Measurements from ENCODE around the gene CALD1.

The CALD1 gene

GRCh38 chr7:134782121-134782623, 2.7 kb downstream of the CALD1 start:
- no peak overlapping the region for H2BK15ac ChIP-seq (ENCODE audit: low read depth, poor library complexity, severe bottlenecking)
- no peaks in the 10 kb centered on the region for H3K9me3 ChIP-seq (ENCODE audit: control insufficient read depth, low read length)
- H3K9ac ChIP-seq (ENCODE audit: low read length), result peak overlapping the region; percentile 98
- no peak for DNase-seq
- H3K4me2 ChIP-seq (ENCODE audit: low read length, poor library complexity, severe bottlenecking), result peak overlapping the region; percentile 58
- H4K91ac ChIP-seq (ENCODE audit: low read length), result no peak overlapping the region
- no peak overlapping the region for H3K18ac ChIP-seq (ENCODE audit: low read depth in 1 of 2, low read length in 2 of 2)
- peak overlapping the region; percentile 14 for H3K27ac ChIP-seq (ENCODE audit: low read length, poor library complexity, severe bottlenecking)
- no peaks in the 10 kb centered on the region for H3K79me1 ChIP-seq (replicated peaks; ENCODE audit: low read length, poor library complexity, severe bottlenecking)
- no peak overlapping the region for H3K4ac ChIP-seq (ENCODE audit: low read depth in 1 of 2, low read length in 2 of 2)
- H2BK120ac ChIP-seq (ENCODE audit: low read depth, low read length), result no peak overlapping the region
- no peak overlapping the region for H3K14ac ChIP-seq (ENCODE audit: low read length in 2 of 2)
- WGBS, result 74% methylated on average over 4 of the region's 4 CpGs
- H3K4me3 ChIP-seq (ENCODE audit: insufficient read depth in 1 of 2, low read depth in 1 of 2, low read length in 2 of 2), result peak overlapping the region in 1 of 2 experiments; percentile 89
- H3K36me3 ChIP-seq (ENCODE audit: control insufficient read depth in 1 of 2, insufficient read depth in 2 of 2, low read depth in 1 of 2, low read length in 2 of 2), result peaks cover 6 to 32% of the 10 kb centered on the region in 2 experiments
- no peak overlapping the region for H2AFZ ChIP-seq (ENCODE audit: low read depth, low read length)
- H3K27me3 ChIP-seq (ENCODE audit: control insufficient read depth in 1 of 2, insufficient read depth in 1 of 2, low read length in 2 of 2), result no peaks in the 10 kb centered on the region
- H3K23ac ChIP-seq (ENCODE audit: low read length in 2 of 2), result no peak overlapping the region
- no peak overlapping the region for H4K8ac ChIP-seq (ENCODE audit: low read length)
- H3K4me1 ChIP-seq (ENCODE audit: control insufficient read depth, insufficient read depth, low read depth, low read length), result peaks cover 8% of the 10 kb centered on the region
- peak overlapping the region in 1 of 2 experiments; percentile 31 for H2BK12ac ChIP-seq (ENCODE audit: low read length in 2 of 2)
- no peak overlapping the region for H2BK5ac ChIP-seq (ENCODE audit: low read depth, low read length, poor library complexity, severe bottlenecking)
- H2AK5ac ChIP-seq (ENCODE audit: low read length, severe bottlenecking), result no peak overlapping the region

GRCh38 chr7:134783294-134784069, 4.0 kb downstream of the CALD1 start:
- Histone ChIP-seq H4K8ac (ENCODE audit: low read length) (no peak overlapping the region), H3K4ac (ENCODE audit: low read depth in 1 of 2, low read length in 2 of 2) (no peak overlapping the region), H3K23ac (ENCODE audit: low read length in 2 of 2) (no peak overlapping the region), H3K79me1 (replicated peaks; ENCODE audit: low read length, poor library complexity, severe bottlenecking) (peaks cover 3% of the 10 kb centered on the region), H3K9me3 (ENCODE audit: control insufficient read depth, low read length) (no peaks in the 10 kb centered on the region), H3K9ac (ENCODE audit: low read length) (no peak overlapping the region), H3K27ac (ENCODE audit: low read length, poor library complexity, severe bottlenecking) (no peak overlapping the region), H2BK5ac (ENCODE audit: low read depth, low read length, poor library complexity, severe bottlenecking) (no peak overlapping the region), H3K18ac (ENCODE audit: low read depth in 1 of 2, low read length in 2 of 2) (peak overlapping the region in 1 of 2 experiments; percentile 13), H3K14ac (ENCODE audit: low read length in 2 of 2) (no peak overlapping the region), H2AK5ac (ENCODE audit: low read length, severe bottlenecking) (peak overlapping the region; percentile 16), H3K27me3 (ENCODE audit: control insufficient read depth in 1 of 2, insufficient read depth in 1 of 2, low read length in 2 of 2) (no peaks in the 10 kb centered on the region), H2AFZ (ENCODE audit: low read depth, low read length) (no peak overlapping the region), H2BK15ac (ENCODE audit: low read depth, poor library complexity, severe bottlenecking) (no peak overlapping the region), H2BK120ac (ENCODE audit: low read depth, low read length) (no peak overlapping the region), H3K4me1 (ENCODE audit: control insufficient read depth, insufficient read depth, low read depth, low read length) (peaks cover 10% of the 10 kb centered on the region), H3K36me3 (ENCODE audit: control insufficient read depth in 1 of 2, insufficient read depth in 2 of 2, low read depth in 1 of 2, low read length in 2 of 2) (peaks cover 6 to 34% of the 10 kb centered on the region in 2 experiments), H3K4me3 (ENCODE audit: insufficient read depth in 1 of 2, low read depth in 1 of 2, low read length in 2 of 2) (peak overlapping the region in 1 of 2 experiments; percentile 89), H3K4me2 (ENCODE audit: low read length, poor library complexity, severe bottlenecking) (no peak overlapping the region), H4K91ac (ENCODE audit: low read length) (no peak overlapping the region), H2BK12ac (ENCODE audit: low read length in 2 of 2) (no peak overlapping the region)
- DNase-seq, result no peak
- 98% methylated on average over 7 of the region's 7 CpGs for WGBS

GRCh38 chr7:134784251-134785049, 5.0 kb downstream of the CALD1 start:
- peaks cover 3% of the 10 kb centered on the region for H3K79me1 ChIP-seq (replicated peaks; ENCODE audit: low read length, poor library complexity, severe bottlenecking)
- H3K4me3 ChIP-seq (ENCODE audit: insufficient read depth in 1 of 2, low read depth in 1 of 2, low read length in 2 of 2), result no peak overlapping the region
- no peak overlapping the region for H2BK12ac ChIP-seq (ENCODE audit: low read length in 2 of 2)
- WGBS, result 93% methylated on average over 9 of the region's 9 CpGs
- H2AFZ ChIP-seq (ENCODE audit: low read depth, low read length), result no peak overlapping the region
- no peak overlapping the region for H3K27ac ChIP-seq (ENCODE audit: low read length, poor library complexity, severe bottlenecking)
- no peak overlapping the region for H3K18ac ChIP-seq (ENCODE audit: low read depth in 1 of 2, low read length in 2 of 2)
- H3K4me1 ChIP-seq (ENCODE audit: control insufficient read depth, insufficient read depth, low read depth, low read length), result peaks cover 9% of the 10 kb centered on the region
- H2BK5ac ChIP-seq (ENCODE audit: low read depth, low read length, poor library complexity, severe bottlenecking), result no peak overlapping the region
- H3K27me3 ChIP-seq (ENCODE audit: control insufficient read depth in 1 of 2, insufficient read depth in 1 of 2, low read length in 2 of 2), result no peaks in the 10 kb centered on the region
- DNase-seq, result no peak
- no peaks in the 10 kb centered on the region for H3K9me3 ChIP-seq (ENCODE audit: control insufficient read depth, low read length)
- H3K23ac ChIP-seq (ENCODE audit: low read length in 2 of 2), result no peak overlapping the region
- H4K8ac ChIP-seq (ENCODE audit: low read length), result no peak overlapping the region
- peak overlapping the region; percentile 1 for H3K4me2 ChIP-seq (ENCODE audit: low read length, poor library complexity, severe bottlenecking)
- H2BK15ac ChIP-seq (ENCODE audit: low read depth, poor library complexity, severe bottlenecking), result no peak overlapping the region
- H2BK120ac ChIP-seq (ENCODE audit: low read depth, low read length), result no peak overlapping the region
- no peak overlapping the region for H2AK5ac ChIP-seq (ENCODE audit: low read length, severe bottlenecking)
- no peak overlapping the region for H3K14ac ChIP-seq (ENCODE audit: low read length in 2 of 2)
- no peak overlapping the region for H3K9ac ChIP-seq (ENCODE audit: low read length)
- H3K4ac ChIP-seq (ENCODE audit: low read depth in 1 of 2, low read length in 2 of 2), result no peak overlapping the region
- no peak overlapping the region for H4K91ac ChIP-seq (ENCODE audit: low read length)
- H3K36me3 ChIP-seq (ENCODE audit: control insufficient read depth in 1 of 2, insufficient read depth in 2 of 2, low read depth in 1 of 2, low read length in 2 of 2), result peaks cover 6 to 34% of the 10 kb centered on the region in 2 experiments

- Histone ChIP-seq H4K91ac (ENCODE audit: low read length) (no peak overlapping the region), H3K27me3 (ENCODE audit: control insufficient read depth in 1 of 2, insufficient read depth in 1 of 2, low read length in 2 of 2) (no peaks in the 10 kb centered on the region), H3K14ac (ENCODE audit: low read length in 2 of 2) (no peak overlapping the region), H3K9ac (ENCODE audit: low read length) (no peak overlapping the region), H3K79me1 (replicated peaks; ENCODE audit: low read length, poor library complexity, severe bottlenecking) (peaks cover 3% of the 10 kb centered on the region), H3K4me1 (ENCODE audit: control insufficient read depth, insufficient read depth, low read depth, low read length) (peaks cover 10% of the 10 kb centered on the region), H2BK12ac (ENCODE audit: low read length in 2 of 2) (no peak overlapping the region), H3K4ac (ENCODE audit: low read depth in 1 of 2, low read length in 2 of 2) (no peak overlapping the region), H4K8ac (ENCODE audit: low read length) (no peak overlapping the region), H2BK5ac (ENCODE audit: low read depth, low read length, poor library complexity, severe bottlenecking) (no peak overlapping the region), H3K36me3 (ENCODE audit: control insufficient read depth in 1 of 2, insufficient read depth in 2 of 2, low read depth in 1 of 2, low read length in 2 of 2) (peaks cover 6 to 34% of the 10 kb centered on the region in 2 experiments), H3K4me3 (ENCODE audit: insufficient read depth in 1 of 2, low read depth in 1 of 2, low read length in 2 of 2) (peak overlapping the region in 1 of 2 experiments; percentile 30), H2AK5ac (ENCODE audit: low read length, severe bottlenecking) (no peak overlapping the region), H3K27ac (ENCODE audit: low read length, poor library complexity, severe bottlenecking) (no peak overlapping the region), H2AFZ (ENCODE audit: low read depth, low read length) (no peak overlapping the region), H3K9me3 (ENCODE audit: control insufficient read depth, low read length) (no peaks in the 10 kb centered on the region), H3K23ac (ENCODE audit: low read length in 2 of 2) (no peak overlapping the region), H2BK15ac (ENCODE audit: low read depth, poor library complexity, severe bottlenecking) (no peak overlapping the region), H3K18ac (ENCODE audit: low read depth in 1 of 2, low read length in 2 of 2) (no peak overlapping the region), H3K4me2 (ENCODE audit: low read length, poor library complexity, severe bottlenecking) (no peak overlapping the region), H2BK120ac (ENCODE audit: low read depth, low read length) (no peak overlapping the region)
- DNase-seq, result no peak
Observed at GRCh38 chr7:134785842-134786241, 6.4 kb downstream of the CALD1 start.
